ENCODE measurements around the gene NT5DC1.

The NT5DC1 gene

DNA sequence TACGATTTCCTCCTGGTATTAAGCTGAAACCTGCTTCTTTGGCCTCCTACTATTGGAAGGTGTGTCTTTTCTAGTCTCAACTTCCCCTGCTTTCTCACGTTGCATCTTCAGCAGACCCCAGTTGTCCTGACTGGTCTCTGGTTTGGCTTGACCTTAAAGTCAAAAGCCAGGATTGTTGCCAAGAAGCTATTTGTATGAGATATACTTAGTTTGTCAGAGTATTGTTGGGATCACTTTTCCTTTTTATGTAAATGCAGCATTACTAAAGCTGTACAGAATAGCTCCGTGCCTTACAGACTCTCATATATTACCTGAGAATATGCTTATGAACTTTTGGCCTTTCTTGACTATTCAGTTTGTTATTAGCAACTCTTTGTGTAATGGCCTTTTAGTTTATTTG is 92.1 kb downstream of the NT5DC1 start:
- DNase-seq (ENCODE audit: low read depth), result no peak

- no peak for DNase-seq (ENCODE audit: low read depth)
Observed at GRCh38 chr6:116196841-116197240, 96.2 kb downstream of the NT5DC1 start.

- DNase-seq (ENCODE audit: low read depth), result no peak
Observed at GRCh38 chr6:116200619-116201249, 100.1 kb downstream of the NT5DC1 start.

- no peak for DNase-seq (ENCODE audit: low read depth)
Observed at GRCh38 chr6:116201538-116201937, 100.9 kb downstream of the NT5DC1 start.

GRCh38 chr6:116205281-116205680 is 104.6 kb downstream of the NT5DC1 start:
- DNase-seq (ENCODE audit: low read depth), result no peak

- DNase-seq (ENCODE audit: low read depth), result no peak
Observed at GRCh38 chr6:116206231-116206903, 105.7 kb downstream of the NT5DC1 start.

GRCh38 chr6:116208056-116208785 is 107.6 kb downstream of the NT5DC1 start:
- no peak for DNase-seq (ENCODE audit: low read depth)

GRCh38 chr6:116210316-116210715 is 109.7 kb downstream of the NT5DC1 start:
- DNase-seq (ENCODE audit: low read depth), result no peak

DNA sequence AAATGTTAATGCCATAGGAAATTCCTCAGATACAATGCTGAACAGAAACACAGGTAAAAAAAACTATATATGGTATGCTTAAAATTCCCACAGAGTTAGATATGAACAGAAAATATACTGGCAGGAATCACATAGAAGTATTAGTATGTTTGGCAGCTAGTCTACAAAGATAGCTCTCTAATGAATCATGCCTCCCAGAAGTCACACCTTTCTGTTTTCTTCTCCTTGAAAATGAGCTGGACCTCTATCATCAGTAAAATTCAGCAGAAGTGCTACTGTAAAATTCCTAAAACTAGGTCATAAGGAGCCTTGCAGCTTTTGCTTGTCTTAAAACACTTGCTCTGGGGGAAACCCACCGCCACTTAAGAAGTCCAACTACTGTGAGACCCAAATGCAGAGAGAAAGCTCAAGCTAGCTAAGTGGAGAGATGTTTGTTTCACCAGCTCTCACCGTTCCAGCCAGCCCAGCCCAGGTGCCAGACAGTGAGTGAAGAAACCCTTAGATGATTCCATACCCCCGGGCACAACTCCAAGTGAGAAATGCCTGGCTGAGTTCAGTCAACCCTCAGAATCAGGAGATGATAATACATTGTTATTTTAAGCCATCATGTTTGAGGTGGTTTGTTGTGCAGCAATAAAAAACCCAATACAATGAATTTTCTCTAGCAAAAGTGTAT is 110.2 kb downstream of the NT5DC1 start:
- peak; percentile 44 for DNase-seq (ENCODE audit: low read depth)

- no peak for DNase-seq (ENCODE audit: low read depth)
Observed at GRCh38 chr6:116214681-116215080, 114.0 kb downstream of the NT5DC1 start.

- DNase-seq (ENCODE audit: low read depth), result no peak
Observed at GRCh38 chr6:116215414-116215813, 114.8 kb downstream of the NT5DC1 start.

DNA sequence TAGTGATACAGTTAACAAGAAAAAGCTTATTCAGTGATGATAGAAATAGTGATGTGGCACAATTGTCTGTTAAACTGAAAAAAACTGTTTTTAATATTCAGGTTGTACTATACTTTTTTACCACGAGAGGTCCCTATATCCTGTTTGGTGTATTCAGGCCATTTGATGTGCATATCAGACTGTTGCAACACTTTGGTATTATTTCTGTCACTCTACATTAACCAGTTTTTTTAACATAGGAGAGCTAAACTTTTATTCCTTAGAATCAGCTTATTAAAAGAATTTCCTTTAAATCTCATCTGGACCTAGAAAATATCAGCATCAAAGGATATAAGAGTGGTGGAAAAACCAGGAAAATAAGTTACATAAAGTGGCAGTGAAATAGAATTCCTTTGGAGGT is 116.4 kb downstream of the NT5DC1 start:
- peak; percentile 21 for DNase-seq (ENCODE audit: low read depth)

DNA sequence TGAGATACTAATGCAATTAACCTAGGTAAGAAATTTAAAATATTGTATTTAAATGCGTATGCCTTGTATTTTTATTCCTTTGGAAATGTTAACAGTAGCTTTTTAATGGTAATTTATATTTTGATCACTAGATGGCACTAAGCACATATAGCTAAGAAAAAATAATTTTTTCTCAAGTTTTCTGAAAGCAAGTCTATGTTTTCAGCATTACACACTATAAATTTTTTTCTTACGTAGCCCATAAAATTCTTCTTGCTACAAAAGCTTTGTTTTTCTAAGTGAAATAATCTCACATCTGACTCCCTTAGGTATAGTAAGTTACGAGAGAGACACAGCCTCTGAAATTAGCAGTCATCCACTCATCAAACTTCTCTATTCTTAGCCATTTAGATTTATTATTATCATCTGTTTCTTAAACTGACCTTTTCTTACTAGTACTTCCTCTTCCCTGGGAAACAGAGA is 117.5 kb downstream of the NT5DC1 start:
- no peak for DNase-seq (ENCODE audit: low read depth)

DNA sequence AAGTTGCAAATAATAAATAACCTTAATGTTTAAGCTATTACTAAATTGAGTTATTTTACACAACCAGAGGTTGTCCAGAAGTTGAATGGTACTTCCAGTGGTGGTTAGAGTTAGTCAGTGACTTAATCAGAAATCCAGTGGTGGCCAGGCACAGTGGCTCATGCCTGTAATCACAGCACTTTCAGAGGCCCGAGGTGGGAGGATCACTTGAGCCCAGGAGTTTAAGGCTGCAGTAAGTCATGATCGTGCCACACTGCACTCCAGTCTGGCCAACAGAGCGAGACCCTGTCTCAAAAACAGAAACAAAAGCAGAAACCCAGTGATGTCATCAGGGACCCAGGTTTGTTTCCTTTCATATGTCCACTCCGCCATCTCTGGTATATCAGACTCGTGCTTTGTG is 118.2 kb downstream of the NT5DC1 start:
- DNase-seq (ENCODE audit: low read depth), result no peak

- no peak for DNase-seq (ENCODE audit: low read depth)
Observed at GRCh38 chr6:116221067-116221466, 120.4 kb downstream of the NT5DC1 start.

GRCh38 chr6:116221911-116222310 is 121.3 kb downstream of the NT5DC1 start:
- DNase-seq (ENCODE audit: low read depth), result no peak

- DNase-seq (ENCODE audit: low read depth), result no peak
Observed at GRCh38 chr6:116223355-116223754, 122.7 kb downstream of the NT5DC1 start.

GRCh38 chr6:116229287-116229913 is 128.7 kb downstream of the NT5DC1 start:
- peak; percentile 87 for DNase-seq (ENCODE audit: low read depth)

GRCh38 chr6:116234689-116235088 is 134.0 kb downstream of the NT5DC1 start:
- no peak for DNase-seq (ENCODE audit: low read depth)

GRCh38 chr6:116238083-116238482 is 137.4 kb downstream of the NT5DC1 start:
- no peak for DNase-seq (ENCODE audit: low read depth)

DNA sequence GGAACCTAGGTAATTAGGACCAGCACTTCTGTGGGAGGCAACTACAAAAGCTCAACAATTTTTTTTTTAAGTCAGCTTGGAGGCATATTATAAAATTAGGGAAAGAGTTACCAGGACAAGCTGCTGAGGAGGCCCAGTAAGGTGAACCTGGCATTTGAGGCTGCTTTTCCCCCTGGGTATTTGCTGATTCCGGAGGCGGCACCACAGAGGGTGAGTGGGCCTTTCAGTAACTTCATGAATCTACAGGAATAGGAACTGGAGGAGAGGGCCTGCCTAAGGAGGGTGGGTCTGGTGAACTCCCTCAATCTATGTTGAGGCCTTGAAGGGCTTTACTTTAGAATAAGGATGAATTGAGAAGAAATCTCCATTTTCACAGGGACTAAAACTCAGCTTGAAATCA is 138.6 kb downstream of the NT5DC1 start:
- DNase-seq (ENCODE audit: low read depth), result no peak

DNA sequence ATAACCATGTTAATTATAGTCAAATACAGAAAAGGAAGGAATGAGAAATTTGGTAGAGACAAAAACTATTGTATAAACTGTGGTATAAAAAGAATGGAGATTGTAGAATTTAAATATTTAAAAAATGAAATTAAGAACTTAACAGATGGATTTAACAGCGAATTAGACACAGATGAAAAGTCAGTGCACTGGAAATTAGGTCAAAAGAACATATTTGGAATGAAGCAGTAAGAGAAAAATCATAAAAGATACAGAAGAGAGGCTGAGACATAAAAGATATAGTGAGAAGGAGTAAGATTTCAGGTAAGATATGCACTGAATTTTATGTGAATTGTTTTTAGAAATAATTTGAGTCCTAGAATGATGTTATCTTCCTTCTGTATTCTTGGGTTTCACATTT is 139.2 kb downstream of the NT5DC1 start:
- DNase-seq (ENCODE audit: low read depth), result no peak
